ENCODE results near the gene CENPX. TPM values are rescaled to one million over a fixed set of nuclear protein-coding genes. Genes with fewer than 3 reads are reported as not detected.

Gene CENPX
- total and polyA plus RNA-seq, 2 of the 13 experiments (the other 11 are each of a cell fraction or from before 2014, with no cell fraction given): 92.7 to 170 TPM

DNA sequence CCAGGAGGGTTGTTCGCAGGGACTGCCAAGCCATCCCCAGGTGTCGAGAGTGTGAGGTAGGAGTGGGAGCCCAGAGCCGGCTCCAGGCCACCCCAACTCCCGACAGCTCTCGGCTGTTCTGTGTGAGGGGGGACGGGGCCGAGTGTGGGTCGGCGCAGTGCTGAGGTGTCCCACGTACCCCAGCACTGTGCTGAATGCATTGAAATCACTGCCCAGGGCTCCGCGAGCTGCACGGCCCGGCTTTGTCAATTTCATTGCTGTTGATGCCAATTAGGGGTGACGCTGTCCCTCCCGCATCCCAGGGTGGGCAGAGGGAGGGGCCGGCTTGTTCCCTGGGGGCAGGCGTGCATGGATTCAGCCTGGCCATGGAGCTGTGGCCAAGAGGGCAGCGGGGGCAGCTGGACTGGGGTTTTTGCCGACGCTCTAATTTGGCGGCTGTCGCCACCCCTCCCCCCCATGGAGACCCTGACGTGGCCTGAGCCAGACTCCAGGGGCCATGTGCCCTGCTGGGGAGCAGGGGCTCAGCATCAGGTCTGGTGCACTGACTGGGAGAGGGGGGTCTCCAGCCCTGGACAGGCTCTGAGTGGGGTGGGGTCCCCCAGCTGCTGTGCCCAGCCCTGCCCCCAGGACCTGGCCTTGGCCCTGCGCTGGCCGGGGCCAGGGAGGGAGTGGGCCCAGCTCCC, 14.3 kb downstream of the CENPX start (continued):
- TF ChIP-seq, protein P1, sequence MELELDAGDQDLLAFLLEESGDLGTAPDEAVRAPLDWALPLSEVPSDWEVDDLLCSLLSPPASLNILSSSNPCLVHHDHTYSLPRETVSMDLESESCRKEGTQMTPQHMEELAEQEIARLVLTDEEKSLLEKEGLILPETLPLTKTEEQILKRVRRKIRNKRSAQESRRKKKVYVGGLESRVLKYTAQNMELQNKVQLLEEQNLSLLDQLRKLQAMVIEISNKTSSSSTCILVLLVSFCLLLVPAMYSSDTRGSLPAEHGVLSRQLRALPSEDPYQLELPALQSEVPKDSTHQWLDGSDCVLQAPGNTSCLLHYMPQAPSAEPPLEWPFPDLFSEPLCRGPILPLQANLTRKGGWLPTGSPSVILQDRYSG (CRISPR knock-in tag; IDR thresholded peaks at IDR 0.05): no peak
- TF ChIP-seq SRSF4 (IDR thresholded peaks at IDR 0.05; ENCODE audit: low read depth, low read length, poor library complexity, severe bottlenecking): peak; percentile 19

DNA sequence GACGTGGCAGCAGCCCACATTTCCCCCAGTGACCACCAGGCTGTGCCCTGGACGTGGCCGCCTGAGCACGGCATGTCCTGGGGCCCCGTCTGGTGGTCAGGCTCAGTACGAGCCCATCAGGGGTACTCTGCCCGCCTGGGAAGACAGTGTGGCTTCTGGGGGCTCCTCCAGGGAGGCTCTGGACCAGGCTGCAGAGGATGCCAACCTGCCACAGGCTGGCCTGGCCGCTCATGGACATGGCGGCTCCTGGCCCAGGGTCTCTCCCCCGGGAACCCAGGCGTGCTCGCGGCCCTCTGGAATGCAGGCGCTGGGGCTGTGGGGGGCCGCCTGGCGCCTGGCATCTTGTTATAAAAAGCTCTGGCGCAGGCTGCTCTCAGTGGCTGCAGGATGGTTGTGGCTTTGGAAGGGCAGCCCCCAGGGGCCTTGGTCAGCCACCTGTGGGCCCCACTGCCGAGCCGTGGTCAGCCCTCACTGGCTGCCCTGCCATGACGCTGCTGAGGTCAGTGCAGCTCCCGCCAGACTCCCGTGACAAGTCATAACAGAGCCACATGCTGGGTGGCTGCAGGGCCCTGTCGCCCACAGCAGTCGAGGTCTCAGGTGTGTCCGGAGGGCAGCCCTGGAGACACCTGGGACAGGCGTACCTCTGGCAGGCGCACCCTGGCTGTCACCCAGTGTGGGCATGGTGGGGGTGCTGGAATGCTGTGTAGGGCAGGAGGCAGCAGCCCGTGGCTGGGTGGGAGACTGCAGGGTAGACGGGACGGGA, 15.0 kb downstream of the CENPX start:
- DNase-seq (ENCODE audit: low spot score) (no peak), ATAC-seq (no peak; the same call in 1 of the 3 replicates), FAIRE-seq (no peak)
- Histone ChIP-seq H3K27ac (ENCODE audit: extremely low read length, insufficient read depth, low read length) (no peak overlapping the region), H2AFZ (ENCODE audit: low read length) (no peak overlapping the region), H3K27me3 (ENCODE audit: control insufficient read depth in 1 of 2, insufficient read depth in 2 of 2, low read length in 2 of 2) (no peaks in the 10 kb centered on the region), H3K9ac (ENCODE audit: insufficient read depth, low read depth, low read length) (no peak overlapping the region), H3K4me1 (ENCODE audit: insufficient read depth, low read length) (peaks cover 72% of the 10 kb centered on the region), H3K79me2 (ENCODE audit: insufficient read depth, low read length) (peaks cover 35% of the 10 kb centered on the region), H3K4me3 (replicated peaks in 1 of 3; ENCODE audit: insufficient read depth in 1 of 3, low read depth in 2 of 3, low read length in 3 of 3) (no peak overlapping the region), H3K4me2 (ENCODE audit: low read depth, low read length) (no peak overlapping the region), H4K20me1 (ENCODE audit: insufficient read depth, low read length) (no peaks in the 10 kb centered on the region), H3K36me3 (replicated peaks in 1 of 2; ENCODE audit: control insufficient read depth in 1 of 2, insufficient read depth in 2 of 2, low read length in 2 of 2) (peaks cover 40 to 53% of the 10 kb centered on the region in 2 experiments), H3K9me3 (ENCODE audit: low read length) (no peaks in the 10 kb centered on the region)
- ChIA-PET CTCF (ENCODE audit: low intra/inter-chr PET ratio, low total read pairs) (interaction anchor here (0.8 kb wide), 1 partner anchor 48 kb away, joined by 4 read pairs; no protein-coding TSS in a partner anchor), POLR2A (interaction anchor here (1.0 kb wide), 1 partner anchor 13 kb away, joined by 4 read pairs; no protein-coding TSS in a partner anchor)
- WGBS (ENCODE audit: low lambda C conversion rate): over 99% methylated on average over 16 of the region's 30 CpGs
- in situ Hi-C loops (cut with HindIII; ENCODE audit: extremely low pct_ligation_motif_present, low pct_unique_long_range_greater_than_20kb) (no loop called here), intact Hi-C loops (cut with micrococcal nuclease; ENCODE audit: unreplicated experiment) (no loop called here)
- BruUV-seq (replicated peaks): no TSS peak
- TF ChIP-seq KDM5B (CRISPR knock-in tag; IDR thresholded peaks at IDR 0.05; ENCODE audit: borderline replicate concordance): no peak; the same call in 1 of the 2 replicates
- 0 out of 2 replicates have a peak, but pooled peaks have one; percentile 66 for TF ChIP-seq CHCHD3 (CRISPR knock-in tag; IDR thresholded peaks at IDR 0.05)
- TF ChIP-seq SCMH1 (CRISPR knock-in tag; IDR thresholded peaks at IDR 0.05; ENCODE audit: borderline replicate concordance): no peak
- TF ChIP-seq AKAP8 (CRISPR knock-in tag; IDR thresholded peaks at IDR 0.05): peak; percentile 68; the same call in 1 of the 2 replicates
- no peak for TF ChIP-seq MZF1 (CRISPR knock-in tag; IDR thresholded peaks at IDR 0.05; ENCODE audit: borderline replicate concordance)
- peak; percentile 58 for TF ChIP-seq POLR2G (IDR thresholded peaks at IDR 0.05; ENCODE audit: low read depth, low read length)
- 0 out of 2 replicates have a peak, but pooled peaks have one; percentile 28 for TF ChIP-seq ZNF138 (CRISPR knock-in tag; IDR thresholded peaks at IDR 0.05; ENCODE audit: low read depth)
- peak; percentile 39 for TF ChIP-seq CTCF (CRISPR knock-in tag; IDR thresholded peaks at IDR 0.05)
- 0 out of 2 replicates have a peak, but pooled peaks have one; percentile 33 for TF ChIP-seq BORCS8-MEF2B (CRISPR knock-in tag; IDR thresholded peaks at IDR 0.05)
- peak; percentile 9 for TF ChIP-seq SRSF1 (optimal IDR thresholded peaks at IDR 0.05; ENCODE audit: low read depth, low read length)
- TF ChIP-seq ZC3H13 (CRISPR knock-in tag; IDR thresholded peaks at IDR 0.05): peak; percentile 53
- no peak for TF ChIP-seq ELK4 (CRISPR knock-in tag; IDR thresholded peaks at IDR 0.05; ENCODE audit: borderline replicate concordance)
- TF ChIP-seq ZNF772 (CRISPR knock-in tag; IDR thresholded peaks at IDR 0.05): peak; percentile 29; the same call in 1 of the 2 replicates
- 0 out of 2 replicates have a peak, but pooled peaks have one; percentile 16 for TF ChIP-seq TARDBP (CRISPR knock-in tag; IDR thresholded peaks at IDR 0.05)
- TF ChIP-seq HMG20B (CRISPR knock-in tag; conservative IDR thresholded peaks at IDR 0.05): no peak

All from HepG2 (cell line).